Measurements from ENCODE around the gene HPGDS.
"Not testable (repeated sequence)": the region's sequence is repeated elsewhere in the genome, so short reads cannot be mapped to it uniquely, and the experiment has no call there.

The HPGDS gene

DNA sequence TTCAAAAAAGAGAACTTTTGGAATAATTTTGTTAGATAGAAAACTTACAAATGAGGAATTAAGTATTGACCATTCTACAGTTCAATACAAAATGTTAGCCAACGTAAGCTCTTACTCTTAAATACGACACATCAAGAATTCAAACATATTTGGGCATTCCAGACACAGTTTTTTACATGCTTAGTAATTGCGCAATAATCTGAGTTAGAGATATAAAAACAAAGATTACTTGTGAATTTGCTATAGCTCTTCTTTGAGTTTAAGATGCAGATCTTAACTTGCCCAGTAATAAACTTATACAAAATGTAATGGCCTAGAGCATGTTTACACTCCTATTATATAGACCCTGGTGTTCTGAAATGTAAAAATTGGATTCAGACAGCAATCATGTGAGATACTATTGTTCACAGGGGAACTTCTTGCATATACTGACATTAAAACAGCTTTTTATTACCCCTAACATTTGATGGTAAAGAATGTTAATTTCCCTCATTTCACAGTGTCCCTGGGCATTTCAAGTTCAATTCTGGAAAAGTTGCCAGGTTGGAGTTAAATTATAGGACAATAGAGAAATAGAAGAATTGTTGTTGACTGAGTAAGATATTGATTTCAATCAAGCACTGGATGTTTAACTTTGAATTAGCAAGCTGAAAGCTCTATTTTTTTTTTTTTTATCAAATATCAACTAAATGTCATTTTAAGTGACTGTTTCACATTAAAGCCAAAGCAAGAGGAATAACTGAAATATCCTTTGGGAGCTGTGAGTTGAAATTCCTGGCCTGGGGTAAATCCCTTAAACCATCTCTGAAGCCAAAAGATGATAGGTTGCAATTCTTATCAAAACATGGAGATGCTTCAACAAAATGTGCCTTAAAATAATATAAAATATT is 910 bp downstream of the HPGDS start:
- H3K4me3 ChIP-seq (ENCODE audit: low read depth, low read length) = no peak overlapping the region
- TF ChIP-seq, protein P1, sequence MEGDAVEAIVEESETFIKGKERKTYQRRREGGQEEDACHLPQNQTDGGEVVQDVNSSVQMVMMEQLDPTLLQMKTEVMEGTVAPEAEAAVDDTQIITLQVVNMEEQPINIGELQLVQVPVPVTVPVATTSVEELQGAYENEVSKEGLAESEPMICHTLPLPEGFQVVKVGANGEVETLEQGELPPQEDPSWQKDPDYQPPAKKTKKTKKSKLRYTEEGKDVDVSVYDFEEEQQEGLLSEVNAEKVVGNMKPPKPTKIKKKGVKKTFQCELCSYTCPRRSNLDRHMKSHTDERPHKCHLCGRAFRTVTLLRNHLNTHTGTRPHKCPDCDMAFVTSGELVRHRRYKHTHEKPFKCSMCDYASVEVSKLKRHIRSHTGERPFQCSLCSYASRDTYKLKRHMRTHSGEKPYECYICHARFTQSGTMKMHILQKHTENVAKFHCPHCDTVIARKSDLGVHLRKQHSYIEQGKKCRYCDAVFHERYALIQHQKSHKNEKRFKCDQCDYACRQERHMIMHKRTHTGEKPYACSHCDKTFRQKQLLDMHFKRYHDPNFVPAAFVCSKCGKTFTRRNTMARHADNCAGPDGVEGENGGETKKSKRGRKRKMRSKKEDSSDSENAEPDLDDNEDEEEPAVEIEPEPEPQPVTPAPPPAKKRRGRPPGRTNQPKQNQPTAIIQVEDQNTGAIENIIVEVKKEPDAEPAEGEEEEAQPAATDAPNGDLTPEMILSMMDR (IDR thresholded peaks at IDR 0.05; ENCODE audit: low read depth, low read length, missing control alignments) = no peak
- DNase-seq (ENCODE audit: low read depth) = no peak
- in situ Hi-C loops (cut with HindIII; ENCODE audit: low sequenced_read_pairs) = no loop called here

DNA sequence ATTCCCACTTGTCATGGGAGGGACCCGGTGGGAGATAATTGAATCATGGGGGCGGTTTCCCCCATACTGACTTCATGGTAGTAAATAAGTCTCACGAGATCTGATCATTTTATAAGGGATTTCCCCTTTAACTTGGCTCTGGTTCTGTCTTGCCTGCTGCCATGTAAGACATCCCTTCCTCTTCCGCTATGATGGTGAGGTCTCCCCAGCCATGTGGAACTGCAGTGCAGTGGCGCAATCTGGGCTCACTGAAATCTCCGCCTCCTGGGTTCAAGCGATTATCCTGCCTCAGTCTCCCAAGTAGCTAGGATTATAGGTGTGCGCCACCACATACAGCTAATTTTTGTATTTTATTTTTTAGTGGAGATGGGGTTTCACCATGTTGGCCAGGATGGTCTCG is 2.9 kb downstream of the HPGDS start:
- H3K4me3 ChIP-seq (ENCODE audit: low read depth, low read length) = no peak overlapping the region
- TF ChIP-seq, protein P1 (IDR thresholded peaks at IDR 0.05; ENCODE audit: low read depth, low read length, missing control alignments) = no peak
- DNase-seq (ENCODE audit: low read depth) = no peak
- in situ Hi-C loops (cut with HindIII; ENCODE audit: low sequenced_read_pairs) = no loop called here

DNA sequence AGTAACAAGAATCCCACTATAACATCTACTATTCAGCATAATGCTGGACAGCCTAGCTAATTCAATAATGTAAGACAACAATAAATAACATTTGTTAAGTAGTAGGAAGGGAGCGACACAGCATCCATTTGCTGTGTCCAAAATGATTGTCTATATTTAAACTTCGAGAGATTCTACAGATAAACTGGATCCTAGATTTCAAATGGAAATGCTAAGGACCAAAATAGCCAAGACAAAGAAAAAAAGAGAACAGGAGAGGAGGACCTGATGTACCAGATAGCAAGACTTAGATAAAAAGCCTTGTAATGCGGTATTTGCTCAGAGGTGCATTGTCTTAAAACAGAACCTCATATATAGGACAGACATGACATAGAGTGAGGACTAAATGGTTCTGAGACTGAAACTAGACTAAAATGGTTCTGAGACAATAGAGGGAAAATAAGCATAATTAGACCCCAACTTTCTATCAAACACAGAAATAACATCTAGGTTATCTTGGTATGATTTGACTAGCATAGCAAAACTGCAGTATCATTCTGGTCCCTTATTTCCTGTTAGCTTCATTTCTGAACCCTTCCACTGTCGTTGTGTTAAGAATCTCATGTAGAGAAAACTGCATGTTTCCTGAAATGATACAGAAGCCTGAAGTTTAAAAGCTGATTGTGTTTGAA is 3.8 kb downstream of the HPGDS start:
- in situ Hi-C loops (cut with HindIII; ENCODE audit: low sequenced_read_pairs) = no loop called here
- TF ChIP-seq, protein P1 (IDR thresholded peaks at IDR 0.05; ENCODE audit: low read depth, low read length, missing control alignments) = no peak
- H3K4me3 ChIP-seq (ENCODE audit: low read depth, low read length) = no peak overlapping the region
- DNase-seq (ENCODE audit: low read depth) = no peak

DNA sequence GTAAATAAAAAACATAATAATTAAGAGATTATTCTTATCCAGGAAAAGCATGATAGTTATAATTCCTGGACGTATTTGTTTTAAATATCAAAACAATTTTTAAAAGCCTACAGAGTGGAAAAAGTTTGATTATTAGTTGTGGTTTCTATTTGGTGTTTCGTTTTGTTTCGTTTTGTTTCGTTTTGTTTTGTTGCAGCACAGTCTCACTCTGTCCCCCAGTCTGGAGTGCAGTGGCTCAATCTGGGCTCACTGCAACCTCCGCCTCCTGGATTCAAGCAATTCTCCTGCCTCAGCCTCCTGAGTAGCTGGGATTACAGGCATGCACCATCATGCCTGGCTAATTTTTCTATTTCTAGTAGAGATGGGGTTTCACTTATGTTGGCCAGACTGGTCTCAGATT is 5.8 kb downstream of the HPGDS start:
- H3K4me3 ChIP-seq (ENCODE audit: low read depth, low read length); DNase-seq (ENCODE audit: low read depth); in situ Hi-C loops (cut with HindIII; ENCODE audit: low sequenced_read_pairs): not testable (repeated sequence)

DNA sequence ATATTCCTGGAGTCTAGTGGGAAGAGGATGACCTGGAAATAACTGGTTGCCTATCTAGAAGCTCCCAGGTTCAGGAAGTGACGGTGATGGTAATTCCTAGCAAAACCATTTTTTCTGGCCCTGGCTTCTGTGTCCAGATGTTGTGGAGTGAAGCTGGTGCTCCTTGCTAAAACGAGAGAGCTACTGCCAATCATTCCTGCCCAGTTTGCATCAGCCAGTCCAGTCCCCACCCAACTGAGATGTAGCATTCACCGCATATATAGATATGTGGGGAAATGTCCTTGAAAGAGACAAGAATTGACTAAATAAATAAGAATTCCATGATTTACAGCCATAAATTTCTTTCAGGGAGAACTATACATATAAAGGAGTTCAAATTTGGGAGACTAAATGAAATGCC is 6.3 kb downstream of the HPGDS start:
- in situ Hi-C loops (cut with HindIII; ENCODE audit: low sequenced_read_pairs) = no loop called here
- TF ChIP-seq, protein P1 (IDR thresholded peaks at IDR 0.05; ENCODE audit: low read depth, low read length, missing control alignments) = no peak
- DNase-seq (ENCODE audit: low read depth) = no peak
- no peak overlapping the region for H3K4me3 ChIP-seq (ENCODE audit: low read depth, low read length)

DNA sequence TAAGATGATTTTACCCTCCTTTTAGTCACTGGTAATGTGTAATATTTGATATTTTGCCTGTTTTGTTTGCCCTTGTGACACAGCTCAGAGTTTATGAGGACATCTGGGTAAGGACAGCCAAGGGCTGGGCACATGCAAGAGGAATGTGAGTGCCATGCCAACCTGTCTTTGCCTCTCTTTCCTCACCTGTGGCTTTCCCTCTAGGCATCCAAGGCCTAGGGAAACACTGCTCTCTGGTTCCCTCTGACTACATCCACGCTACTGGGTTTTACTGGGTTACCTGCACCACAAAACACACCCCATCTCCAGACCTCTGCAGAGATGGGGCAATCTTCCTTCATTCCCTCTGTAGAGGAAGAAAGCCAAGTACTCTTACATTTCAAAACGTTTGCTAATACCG is 7.7 kb downstream of the HPGDS start:
- no peak for DNase-seq (ENCODE audit: low read depth)
- in situ Hi-C loops (cut with HindIII; ENCODE audit: low sequenced_read_pairs) = no loop called here

More for the DNA sequence above, 7.7 kb downstream of the HPGDS start:
- TF ChIP-seq, protein P1 (IDR thresholded peaks at IDR 0.05; ENCODE audit: low read depth, low read length, missing control alignments) = no peak
- H3K4me3 ChIP-seq (ENCODE audit: low read depth, low read length) = no peak overlapping the region
